ENCODE measurements around the gene C20orf141.

Gene C20orf141

GRCh38 chr20:2849529-2849928 is 34.7 kb downstream of the C20orf141 start:
- H3K9ac ChIP-seq (ENCODE audit: low read length): no peak overlapping the region
- no peaks in the 10 kb centered on the region for H3K9me3 ChIP-seq (ENCODE audit: control insufficient read depth, insufficient read depth, low read depth, low read length)
- no peaks in the 10 kb centered on the region for H3K27me3 ChIP-seq (ENCODE audit: control insufficient read depth, insufficient read depth, low read length)
- H3K4me1 ChIP-seq (ENCODE audit: control insufficient read depth, insufficient read depth, low read length): peaks cover 3% of the 10 kb centered on the region; the same call in 1 of the 2 replicates
- H3K27ac ChIP-seq (ENCODE audit: low read depth, low read length): no peak overlapping the region
- H3K36me3 ChIP-seq (ENCODE audit: control insufficient read depth, insufficient read depth, low read length): no peaks in the 10 kb centered on the region
- H3K4me3 ChIP-seq (ENCODE audit: low read depth, low read length): no peak overlapping the region

- Histone ChIP-seq H3K4me3 (ENCODE audit: low read depth, low read length) (no peak overlapping the region), H3K36me3 (ENCODE audit: control insufficient read depth, insufficient read depth, low read length) (no peaks in the 10 kb centered on the region), H3K27me3 (ENCODE audit: control insufficient read depth, insufficient read depth, low read length) (no peaks in the 10 kb centered on the region), H3K27ac (ENCODE audit: low read depth, low read length) (no peak overlapping the region), H3K9me3 (ENCODE audit: control insufficient read depth, insufficient read depth, low read depth, low read length) (no peaks in the 10 kb centered on the region), H3K9ac (ENCODE audit: low read length) (no peak overlapping the region), H3K4me1 (ENCODE audit: control insufficient read depth, insufficient read depth, low read length) (peaks cover 3% of the 10 kb centered on the region; the same call in 1 of the 2 replicates)
Observed at GRCh38 chr20:2851086-2851485, 36.3 kb downstream of the C20orf141 start.

- Histone ChIP-seq H3K27ac (ENCODE audit: low read depth, low read length) (no peak overlapping the region), H3K4me3 (ENCODE audit: low read depth, low read length) (no peak overlapping the region), H3K36me3 (ENCODE audit: control insufficient read depth, insufficient read depth, low read length) (peaks cover 12% of the 10 kb centered on the region; the same call in 1 of the 2 replicates), H3K9me3 (ENCODE audit: control insufficient read depth, insufficient read depth, low read depth, low read length) (no peaks in the 10 kb centered on the region), H3K4me1 (ENCODE audit: control insufficient read depth, insufficient read depth, low read length) (no peaks in the 10 kb centered on the region), H3K27me3 (ENCODE audit: control insufficient read depth, insufficient read depth, low read length) (no peaks in the 10 kb centered on the region), H3K9ac (ENCODE audit: low read length) (no peak overlapping the region)
Observed at GRCh38 chr20:2858591-2858990, 43.8 kb downstream of the C20orf141 start.

GRCh38 chr20:2859330-2860121 is 44.7 kb downstream of the C20orf141 start:
- Histone ChIP-seq H3K9me3 (ENCODE audit: control insufficient read depth, insufficient read depth, low read depth, low read length) (no peaks in the 10 kb centered on the region), H3K27ac (ENCODE audit: low read depth, low read length) (no peak overlapping the region), H3K36me3 (ENCODE audit: control insufficient read depth, insufficient read depth, low read length) (peaks cover 16% of the 10 kb centered on the region; the same call in 1 of the 2 replicates), H3K27me3 (ENCODE audit: control insufficient read depth, insufficient read depth, low read length) (no peaks in the 10 kb centered on the region), H3K4me1 (ENCODE audit: control insufficient read depth, insufficient read depth, low read length) (no peaks in the 10 kb centered on the region), H3K9ac (ENCODE audit: low read length) (peak overlapping the region; percentile 26), H3K4me3 (ENCODE audit: low read depth, low read length) (no peak overlapping the region)

GRCh38 chr20:2864626-2865025 is 49.8 kb downstream of the C20orf141 start:
- H3K36me3 ChIP-seq (ENCODE audit: control insufficient read depth, insufficient read depth, low read length): peaks cover 33% of the 10 kb centered on the region; the same call in 1 of the 2 replicates
- no peak overlapping the region for H3K27ac ChIP-seq (ENCODE audit: low read depth, low read length)

GRCh38 chr20:2865101-2865500 is 50.3 kb downstream of the C20orf141 start:
- Histone ChIP-seq H3K4me3 (ENCODE audit: low read depth, low read length) (no peak overlapping the region), H3K27ac (ENCODE audit: low read depth, low read length) (no peak overlapping the region), H3K4me1 (ENCODE audit: control insufficient read depth, insufficient read depth, low read length) (no peaks in the 10 kb centered on the region), H3K9me3 (ENCODE audit: control insufficient read depth, insufficient read depth, low read depth, low read length) (no peaks in the 10 kb centered on the region), H3K9ac (ENCODE audit: low read length) (no peak overlapping the region), H3K36me3 (ENCODE audit: control insufficient read depth, insufficient read depth, low read length) (peaks cover 30% of the 10 kb centered on the region; the same call in 1 of the 2 replicates), H3K27me3 (ENCODE audit: control insufficient read depth, insufficient read depth, low read length) (no peaks in the 10 kb centered on the region)

More at GRCh38 chr20:2864626-2865025, 49.8 kb downstream of the C20orf141 start:
- H3K9ac ChIP-seq (ENCODE audit: low read length): no peak overlapping the region
- H3K4me3 ChIP-seq (ENCODE audit: low read depth, low read length): no peak overlapping the region
- H3K4me1 ChIP-seq (ENCODE audit: control insufficient read depth, insufficient read depth, low read length): no peaks in the 10 kb centered on the region
- no peaks in the 10 kb centered on the region for H3K9me3 ChIP-seq (ENCODE audit: control insufficient read depth, insufficient read depth, low read depth, low read length)
- H3K27me3 ChIP-seq (ENCODE audit: control insufficient read depth, insufficient read depth, low read length): no peaks in the 10 kb centered on the region
